IPS-18a (cell line): Measurements from ENCODE around the gene RNF214.

Source experiments
- H3K27ac ChIP-seq: one replicate; pipeline ENCODE4 v1.5.1; 2013; ENCODE audit warnings: low read length
- H3K27me3 ChIP-seq: one replicate; pipeline ENCODE4 v1.6.1; 2013; ENCODE audit warnings: mild to moderate bottlenecking, low read length; ENCODE audit not compliant: control insufficient read depth, insufficient read depth
- H3K36me3 ChIP-seq: one replicate; pipeline ENCODE4 v1.6.1; 2013; ENCODE audit warnings: low read depth, low read length; ENCODE audit not compliant: control insufficient read depth
- H3K4me1 ChIP-seq: one replicate; pipeline ENCODE4 v1.6.1; 2013; ENCODE audit warnings: low read depth, low read length; ENCODE audit not compliant: control insufficient read depth
- H3K4me3 ChIP-seq: one replicate; pipeline ENCODE4 v1.5.1; 2013; ENCODE audit warnings: low read length
- H3K9ac ChIP-seq: one replicate; pipeline ENCODE4 v1.6.1; 2013; ENCODE audit warnings: mild to moderate bottlenecking, low read length, moderate library complexity
- H3K9me3 ChIP-seq: one replicate; pipeline ENCODE4 v1.6.1; 2013; ENCODE audit warnings: low read depth, low read length; ENCODE audit not compliant: control insufficient read depth

Gene RNF214

GRCh38 chr11:117335399-117335798 lies 102.9 kb downstream of the RNF214 start:
- Histone ChIP-seq H3K27me3 (no peaks in the 10 kb centered on the region), H3K9me3 (no peaks in the 10 kb centered on the region), H3K4me3 (no peak overlapping the region), H3K9ac (no peak overlapping the region), H3K27ac (no peak overlapping the region), H3K36me3 (peaks cover 9% of the 10 kb centered on the region), H3K4me1 (no peaks in the 10 kb centered on the region)
